GM12878 (cell line): Measurements from ENCODE around the gene SERPING1. TPM values are rescaled to one million over a fixed set of nuclear protein-coding genes. Genes with fewer than 3 reads are reported as not detected.

Experiments
- ATAC-seq: fragments of 200-7000 bp; cut with Tn5 transposase; 3 replicates; pipeline ENCODE4 v1.9.1; 2020; ENCODE audit warnings: mild to moderate bottlenecking, moderate library complexity
- BruUV-seq: library from RNA; stranded (reverse); fragments of 400-500 nt; replicated peaks from 2 replicates; lab custom pipeline; 2021; lab: Mats Ljungman, UMichigan
- CTCF ChIA-PET: fragments of 300-600 bp; sonication (Branson Sonifier 250); formaldehyde crosslinking; extraction: SDS; loops from one replicate; lab custom pipeline; 2021; ENCODE audit warnings: inconsistent platforms; lab: Yijun Ruan, JAX
- POLR2A ChIA-PET: fragments of 350-600 bp; formaldehyde crosslinking; extraction: SDS; loops from one replicate; lab custom pipeline; 2021; ENCODE audit warnings: inconsistent platforms; lab: Charles Lee
- RAD21 ChIA-PET: fragments of 300-600 bp; sonication (Branson Sonifier 250); formaldehyde crosslinking; loops from one replicate; lab custom pipeline; 2023; ENCODE audit warnings: antibody characterized with exemption; ENCODE audit not compliant: unreplicated experiment; lab: Charles Lee
- SMC1A ChIA-PET: fragments of 300-600 bp; sonication (Branson Sonifier 250); formaldehyde crosslinking; loops from one replicate; lab custom pipeline; 2023; ENCODE audit not compliant: unreplicated experiment, uncharacterized antibody; lab: Charles Lee
- DNase-seq: peaks from one replicate; pipeline ENCODE4 v3.0.0-alpha.2; 2011; ENCODE audit warnings: low read depth, low spot score
- FAIRE-seq: peaks from 3 replicates; lab custom pipeline; 2011; peaks lifted over from hg19 to GRCh38; lab: Jason Lieb, UNC
- H2AFZ ChIP-seq: 2 replicates; pipeline ENCODE4 v1.6.0; 2011; ENCODE audit warnings: low read depth, low read length, control low read depth; ENCODE audit not compliant: control insufficient read depth
- H3K27ac ChIP-seq: 2 replicates; pipeline ENCODE4 v1.5.1; 2011; ENCODE audit warnings: control low read depth; ENCODE audit not compliant: control insufficient read depth, insufficient read depth
- H3K27me3 ChIP-seq, 2 experiments: replicated peaks in 1 of 2; 2 replicates each; pipeline versions ENCODE4 v1.6.0 to v1.6.1; 2011; ENCODE audit warnings: low read length in 1 of 2; ENCODE audit not compliant: control insufficient read depth in 2 of 2, insufficient read depth in 2 of 2
- H3K36me3 ChIP-seq, 2 experiments: 2 replicates each; pipeline ENCODE4 v1.5.1; 2011; ENCODE audit warnings: low read length in 1 of 2; ENCODE audit not compliant: control insufficient read depth in 2 of 2, insufficient read depth in 2 of 2
- H3K4me1 ChIP-seq: 2 replicates; pipeline ENCODE4 v1.6.1; 2011; ENCODE audit warnings: mild to moderate bottlenecking, low read length, moderate library complexity, mixed read lengths; ENCODE audit not compliant: control insufficient read depth, insufficient read depth
- H3K4me2 ChIP-seq: 2 replicates; pipeline ENCODE4 v1.6.0; 2011; ENCODE audit warnings: control low read depth; ENCODE audit not compliant: control insufficient read depth, insufficient read depth
- H3K4me3 ChIP-seq: fragments of 200-600 bp; sonication (generic); 2 replicates; pipeline ENCODE4 v1.5.1; 2016
- H3K79me2 ChIP-seq: 2 replicates; pipeline ENCODE4 v1.6.0; 2011; ENCODE audit warnings: low read length; ENCODE audit not compliant: control insufficient read depth, insufficient read depth
- H3K9ac ChIP-seq: 2 replicates; pipeline ENCODE4 v1.8.0; 2011; ENCODE audit warnings: low read length, control low read depth, mixed read lengths; ENCODE audit not compliant: control insufficient read depth, insufficient read depth
- H3K9me3 ChIP-seq: replicated peaks from 3 replicates; pipeline ENCODE4 v1.5.1; 2011; ENCODE audit warnings: mild to moderate bottlenecking, low read length; ENCODE audit not compliant: control insufficient read depth, insufficient read depth
- H4K20me1 ChIP-seq: 2 replicates; pipeline ENCODE4 v1.6.0; 2011; ENCODE audit not compliant: control insufficient read depth, insufficient read depth
- BRCA1 ChIP-seq: IDR thresholded peaks from 2 replicates; pipeline ENCODE4 v1.6.1; 2011; ENCODE audit warnings: low read depth, low read length, improper control_type of control experiment
- CHD4 ChIP-seq: fragments of 200-600 bp; sonication (generic); IDR thresholded peaks from 2 replicates; pipeline ENCODE4 v1.6.1; 2016; ENCODE audit warnings: mild to moderate bottlenecking
- EED ChIP-seq: sonication (generic); IDR thresholded peaks from 2 replicates; pipeline ENCODE4 v1.6.1; 2016; ENCODE audit warnings: antibody characterized with exemption, low read depth
- FOXM1 ChIP-seq: IDR thresholded peaks from 2 replicates; pipeline ENCODE4 v1.6.1; 2012; ENCODE audit warnings: low read depth, mild to moderate bottlenecking, inconsistent platforms, low read length, moderate library complexity
- IKZF1 ChIP-seq: fragments of 450-650 bp; conservative IDR thresholded peaks from 2 replicates; pipeline ENCODE4 v1.6.1; 2017; ENCODE audit warnings: antibody characterized with exemption, mild to moderate bottlenecking
- NBN ChIP-seq: fragments of 450-650 bp; IDR thresholded peaks from 2 replicates; pipeline ENCODE4 v1.6.1; 2016
- RUNX3 ChIP-seq: IDR thresholded peaks from 2 replicates; pipeline ENCODE4 v1.6.1; 2012; ENCODE audit warnings: low read length, inconsistent platforms
- ZSCAN29 ChIP-seq: fragments of 450-650 bp; IDR thresholded peaks from 2 replicates; pipeline ENCODE4 v1.6.1; 2017; ENCODE audit warnings: mild to moderate bottlenecking, moderate library complexity
- WGBS: methylation state at CpG from one replicate; pipeline ENCODE4 v1.1.6; 2016; ENCODE audit warnings: low lambda C conversion rate; ENCODE audit not compliant: insufficient replicate concordance, insufficient coverage; ENCODE audit errors: missing lambda C conversion rate; 5-methylcytosine and 5-hydroxymethylcytosine counted together
- in situ Hi-C: fragments of 300-500 bp; cut with MboI; formaldehyde crosslinking; loops from 9 replicates; pipeline ENCODE4 v1.14.3; 2018; ENCODE audit warnings: mixed read lengths
- intact Hi-C: fragments of 100-400 bp; cut with micrococcal nuclease; formaldehyde crosslinking; loops from one replicate; pipeline ENCODE4 v1.14.2; 2022; ENCODE audit not compliant: unreplicated experiment
- polyA plus RNA-seq, 11 experiments: library from polyadenylated mRNA; depleted of rRNA in 4 of 11; unstranded in 6 of 11; stranded (reverse) in 5 of 11; fragments of >200 nt; fragmentation: Nextera tagmentation in 4 of 11; fragmentation: Illumina TruSeq in 1 of 11; extraction: Ambion mirVana in 4 of 11; extraction: Trizol in 1 of 11; gene quantifications; 1 replicate in 1 of 11; 2 replicates in 10 of 11; pipeline versions ENCODE4 v1.2.1 to v1.2.3, GENCODE V29; 2011 to 2016; ENCODE audit warnings: inconsistent platforms in 2 of 11, missing spikeins in 2 of 11, low read depth in 1 of 11
- total RNA-seq, 4 experiments: library from RNA; depleted of rRNA in 3 of 4; stranded (reverse); fragments of >200 nt in 3 of 4; fragmentation: Illumina TruSeq in 1 of 4; extraction: Trizol in 1 of 4; gene quantifications; 2 replicates each; pipeline versions ENCODE4 v1.2.1 to v1.2.3, GENCODE V29; 2013 to 2021
- TF ChIP-seq, protein P1 (sequence below): fragments of 150-350 bp; IDR thresholded peaks from 2 replicates; pipeline ENCODE4 v1.6.1; 2014; ENCODE audit warnings: mild to moderate bottlenecking, low read depth, low read length
- TF ChIP-seq, protein P2 (sequence below): IDR thresholded peaks from 2 replicates; pipeline ENCODE4 v1.6.1; 2011; ENCODE audit warnings: low read depth, low read length, improper control_type of control experiment, borderline replicate concordance
- TF ChIP-seq, protein P3 (sequence below): fragments of 450-650 bp; IDR thresholded peaks from 2 replicates; pipeline ENCODE4 v1.6.1; 2017; ENCODE audit warnings: borderline replicate concordance

SERPING1 gene
- total and polyA plus RNA-seq, 10 of the 15 experiments (the other 5 are each of a cell fraction or from before 2014, with no cell fraction given), result 0.24 to 1.4 TPM; not detected in 8

DNA sequence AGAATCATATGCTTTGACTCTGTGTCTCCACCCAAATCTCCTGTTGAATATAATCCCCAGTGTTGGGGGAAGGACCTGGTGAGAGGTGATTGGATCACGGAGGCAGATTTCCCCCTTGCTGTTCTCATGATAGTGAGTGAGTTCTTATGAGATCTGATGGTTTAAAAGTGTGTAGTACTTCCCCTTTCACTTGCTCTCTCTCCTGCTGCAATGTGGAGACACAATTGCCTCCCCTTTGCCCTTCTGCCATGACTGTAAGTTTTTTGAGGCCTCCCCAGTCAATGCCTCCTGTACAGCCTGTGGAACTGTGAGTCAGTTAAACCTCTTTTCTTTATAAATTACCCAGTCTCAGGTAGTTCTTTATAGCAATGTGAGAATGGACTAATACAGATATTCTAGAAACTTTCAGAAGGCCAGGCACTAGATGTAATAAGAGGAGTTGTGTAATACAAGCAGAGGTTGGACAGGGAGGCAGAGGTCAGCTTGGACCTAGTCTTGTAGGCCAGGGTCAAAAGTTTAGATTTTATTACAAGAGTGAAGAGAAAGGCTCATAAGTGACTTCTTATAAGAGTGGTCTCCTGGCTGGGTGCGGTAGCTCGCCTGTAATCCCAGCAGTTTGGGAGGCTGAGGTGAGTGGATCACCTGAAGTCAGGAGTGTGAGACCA lies 9.3 kb upstream of the SERPING1 start:
- ATAC-seq (peak; percentile 58), FAIRE-seq (no peak), DNase-seq (no peak)
- Histone ChIP-seq H3K4me2 (no peak overlapping the region), H2AFZ (no peak overlapping the region), H3K9me3 (peaks cover 1% of the 10 kb centered on the region; the same call in 1 of the 3 replicates), H3K79me2 (no peaks in the 10 kb centered on the region), H3K9ac (no peak overlapping the region), H3K4me1 (no peaks in the 10 kb centered on the region), H3K36me3 (no peaks in the 10 kb centered on the region), H3K27ac (no peak overlapping the region), H4K20me1 (no peaks in the 10 kb centered on the region), H3K27me3 (no peaks in the 10 kb centered on the region), H3K4me3 (no peak overlapping the region)
- TF ChIP-seq IKZF1 (no peak), NBN (no peak), ZSCAN29 (no peak), FOXM1 (no peak), RUNX3 (no peak), CHD4 (no peak), BRCA1 (no peak), EED (no peak)
- TF ChIP-seq, protein P1, sequence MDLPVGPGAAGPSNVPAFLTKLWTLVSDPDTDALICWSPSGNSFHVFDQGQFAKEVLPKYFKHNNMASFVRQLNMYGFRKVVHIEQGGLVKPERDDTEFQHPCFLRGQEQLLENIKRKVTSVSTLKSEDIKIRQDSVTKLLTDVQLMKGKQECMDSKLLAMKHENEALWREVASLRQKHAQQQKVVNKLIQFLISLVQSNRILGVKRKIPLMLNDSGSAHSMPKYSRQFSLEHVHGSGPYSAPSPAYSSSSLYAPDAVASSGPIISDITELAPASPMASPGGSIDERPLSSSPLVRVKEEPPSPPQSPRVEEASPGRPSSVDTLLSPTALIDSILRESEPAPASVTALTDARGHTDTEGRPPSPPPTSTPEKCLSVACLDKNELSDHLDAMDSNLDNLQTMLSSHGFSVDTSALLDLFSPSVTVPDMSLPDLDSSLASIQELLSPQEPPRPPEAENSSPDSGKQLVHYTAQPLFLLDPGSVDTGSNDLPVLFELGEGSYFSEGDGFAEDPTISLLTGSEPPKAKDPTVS, result no peak
- TF ChIP-seq, protein P2, sequence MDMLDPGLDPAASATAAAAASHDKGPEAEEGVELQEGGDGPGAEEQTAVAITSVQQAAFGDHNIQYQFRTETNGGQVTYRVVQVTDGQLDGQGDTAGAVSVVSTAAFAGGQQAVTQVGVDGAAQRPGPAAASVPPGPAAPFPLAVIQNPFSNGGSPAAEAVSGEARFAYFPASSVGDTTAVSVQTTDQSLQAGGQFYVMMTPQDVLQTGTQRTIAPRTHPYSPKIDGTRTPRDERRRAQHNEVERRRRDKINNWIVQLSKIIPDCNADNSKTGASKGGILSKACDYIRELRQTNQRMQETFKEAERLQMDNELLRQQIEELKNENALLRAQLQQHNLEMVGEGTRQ, result no peak
- TF ChIP-seq, protein P3, sequence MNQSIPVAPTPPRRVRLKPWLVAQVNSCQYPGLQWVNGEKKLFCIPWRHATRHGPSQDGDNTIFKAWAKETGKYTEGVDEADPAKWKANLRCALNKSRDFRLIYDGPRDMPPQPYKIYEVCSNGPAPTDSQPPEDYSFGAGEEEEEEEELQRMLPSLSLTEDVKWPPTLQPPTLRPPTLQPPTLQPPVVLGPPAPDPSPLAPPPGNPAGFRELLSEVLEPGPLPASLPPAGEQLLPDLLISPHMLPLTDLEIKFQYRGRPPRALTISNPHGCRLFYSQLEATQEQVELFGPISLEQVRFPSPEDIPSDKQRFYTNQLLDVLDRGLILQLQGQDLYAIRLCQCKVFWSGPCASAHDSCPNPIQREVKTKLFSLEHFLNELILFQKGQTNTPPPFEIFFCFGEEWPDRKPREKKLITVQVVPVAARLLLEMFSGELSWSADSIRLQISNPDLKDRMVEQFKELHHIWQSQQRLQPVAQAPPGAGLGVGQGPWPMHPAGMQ, result no peak
- SMC1A ChIA-PET, result no interaction called here
- CTCF ChIA-PET, result no interaction called here
- intact Hi-C loops (no loop called here), in situ Hi-C loops (no loop called here)
- WGBS, result 40% methylated on average over 3 of the region's 3 CpGs
- RAD21 ChIA-PET, result interaction anchor here (1.3 kb wide), 1 partner anchor 9 kb away, joined by 3 read pairs; no protein-coding TSS in a partner anchor
- no TSS peak for BruUV-seq
- POLR2A ChIA-PET, result no interaction called here
